ENCODE data around the gene SHISA3. TPM values are rescaled to one million over a fixed set of nuclear protein-coding genes. Genes with fewer than 3 reads are reported as not detected.

Gene SHISA3
- total RNA-seq, 2 experiments from 2014 or later: 0.38 TPM; not detected in 1

GRCh38 chr4:42442601-42443000 is 45.3 kb downstream of the SHISA3 start:
- DNase-seq (ENCODE audit: low spot score): no peak
- no TSS peak for BruUV-seq (replicated peaks)

GRCh38 chr4:42445038-42445437 is 47.8 kb downstream of the SHISA3 start:
- no peak overlapping the region for H3K4me2 ChIP-seq (ENCODE audit: low read length)
- H3K79me2 ChIP-seq (ENCODE audit: insufficient read depth, low read depth, low read length): no peaks in the 10 kb centered on the region
- H3K9me2 ChIP-seq (ENCODE audit: insufficient read depth, low read length): no peaks in the 10 kb centered on the region
- ChIA-PET POLR2A (no interaction called here), CTCF (ENCODE audit: unreplicated experiment) (no interaction called here)
- H3K36me3 ChIP-seq (ENCODE audit: insufficient read depth, low read length): peaks cover 80% of the 10 kb centered on the region
- intact Hi-C loops (cut with micrococcal nuclease; ENCODE audit: unreplicated experiment): no loop called here
- no TSS peak for BruUV-seq (replicated peaks)
- H3K27ac ChIP-seq (ENCODE audit: low read depth, low read length, poor library complexity, severe bottlenecking): no peak overlapping the region
- no peaks in the 10 kb centered on the region for H3K9me3 ChIP-seq (ENCODE audit: low read length)
- TF ChIP-seq EZH2phosphoT487 (IDR thresholded peaks at IDR 0.05; ENCODE audit: borderline replicate concordance, low read depth, low read length) (no peak), CTCF (conservative IDR thresholded peaks at IDR 0.05; ENCODE audit: low read length) (no peak)
- no peak overlapping the region for H3K4me3 ChIP-seq (ENCODE audit: low read depth, low read length, poor library complexity, severe bottlenecking)
- H3K4me1 ChIP-seq (ENCODE audit: insufficient read depth, low read length, poor library complexity, severe bottlenecking): no peaks in the 10 kb centered on the region
- no peaks in the 10 kb centered on the region for H4K20me1 ChIP-seq (ENCODE audit: insufficient read depth, low read length)
- DNase-seq (ENCODE audit: low spot score): no peak
- H2AFZ ChIP-seq (ENCODE audit: low read length): no peak overlapping the region

More at GRCh38 chr4:42442601-42443000, 45.3 kb downstream of the SHISA3 start:
- peaks cover 91% of the 10 kb centered on the region for H3K36me3 ChIP-seq (ENCODE audit: insufficient read depth, low read length)
- H2AFZ ChIP-seq (ENCODE audit: low read length): no peak overlapping the region
- no peak for TF ChIP-seq CTCF (conservative IDR thresholded peaks at IDR 0.05; ENCODE audit: low read length)
- TF ChIP-seq EZH2phosphoT487 (IDR thresholded peaks at IDR 0.05; ENCODE audit: borderline replicate concordance, low read depth, low read length): no peak
- H3K4me1 ChIP-seq (ENCODE audit: insufficient read depth, low read length, poor library complexity, severe bottlenecking): no peaks in the 10 kb centered on the region
- POLR2A ChIA-PET: no interaction called here
- H3K4me2 ChIP-seq (ENCODE audit: low read length): no peak overlapping the region
- no peaks in the 10 kb centered on the region for H3K79me2 ChIP-seq (ENCODE audit: insufficient read depth, low read depth, low read length)
- intact Hi-C loops (cut with micrococcal nuclease; ENCODE audit: unreplicated experiment): no loop called here
- H3K9me3 ChIP-seq (ENCODE audit: low read length): no peaks in the 10 kb centered on the region
- no peak overlapping the region for H3K4me3 ChIP-seq (ENCODE audit: low read depth, low read length, poor library complexity, severe bottlenecking)
- H4K20me1 ChIP-seq (ENCODE audit: insufficient read depth, low read length): no peaks in the 10 kb centered on the region
- CTCF ChIA-PET (ENCODE audit: unreplicated experiment): no interaction called here
- no peak overlapping the region for H3K27ac ChIP-seq (ENCODE audit: low read depth, low read length, poor library complexity, severe bottlenecking)
- no peaks in the 10 kb centered on the region for H3K9me2 ChIP-seq (ENCODE audit: insufficient read depth, low read length)

- POLR2A ChIA-PET: no interaction called here
- H3K36me3 ChIP-seq (ENCODE audit: insufficient read depth, low read length): peaks cover 82% of the 10 kb centered on the region
- no peaks in the 10 kb centered on the region for H3K79me2 ChIP-seq (ENCODE audit: insufficient read depth, low read depth, low read length)
- no peak overlapping the region for H3K4me3 ChIP-seq (ENCODE audit: low read depth, low read length, poor library complexity, severe bottlenecking)
- no peak overlapping the region for H2AFZ ChIP-seq (ENCODE audit: low read length)
- intact Hi-C loops (cut with micrococcal nuclease; ENCODE audit: unreplicated experiment): no loop called here
- H4K20me1 ChIP-seq (ENCODE audit: insufficient read depth, low read length): no peaks in the 10 kb centered on the region
- no peaks in the 10 kb centered on the region for H3K4me1 ChIP-seq (ENCODE audit: insufficient read depth, low read length, poor library complexity, severe bottlenecking)
- DNase-seq (ENCODE audit: low spot score): no peak
- H3K9me2 ChIP-seq (ENCODE audit: insufficient read depth, low read length): no peaks in the 10 kb centered on the region
- no peak overlapping the region for H3K4me2 ChIP-seq (ENCODE audit: low read length)
- no TSS peak for BruUV-seq (replicated peaks)
- H3K27ac ChIP-seq (ENCODE audit: low read depth, low read length, poor library complexity, severe bottlenecking): no peak overlapping the region
- H3K9me3 ChIP-seq (ENCODE audit: low read length): no peaks in the 10 kb centered on the region
- TF ChIP-seq EZH2phosphoT487 (IDR thresholded peaks at IDR 0.05; ENCODE audit: borderline replicate concordance, low read depth, low read length) (no peak), CTCF (conservative IDR thresholded peaks at IDR 0.05; ENCODE audit: low read length) (no peak)
- CTCF ChIA-PET (ENCODE audit: unreplicated experiment): no interaction called here
These were observed 49.5 kb downstream of the SHISA3 start for GRCh38 chr4:42446823-42447222.

Other genes with a start within 250 kb of the SHISA3 start
- 18.9 and 21.3 TPM in 2 replicates for gene BEND4, start 244.8 kb upstream of the SHISA3 start, total RNA-seq (2014; rRNA removed; shearing (Covaris generic))
- 32.6 and 33.4 TPM in 2 replicates for gene BEND4, start 244.8 kb upstream of the SHISA3 start, total RNA-seq (2022)